ENCODE data around the gene CTDP1.

Gene CTDP1

GRCh38 chr18:79784071-79784913 lies 104.7 kb downstream of the CTDP1 start:
- no peak for DNase-seq (ENCODE audit: low spot score)

GRCh38 chr18:79784965-79785770 lies 105.6 kb downstream of the CTDP1 start:
- DNase-seq (ENCODE audit: low spot score), result no peak

- no peak for DNase-seq (ENCODE audit: low spot score)
Observed at GRCh38 chr18:79785831-79786230, 106.2 kb downstream of the CTDP1 start.

GRCh38 chr18:79786304-79786703 lies 106.7 kb downstream of the CTDP1 start:
- no peak for DNase-seq (ENCODE audit: low spot score)

GRCh38 chr18:79786786-79787526 lies 107.4 kb downstream of the CTDP1 start:
- no peak for DNase-seq (ENCODE audit: low spot score)

GRCh38 chr18:79787527-79787864 lies 107.9 kb downstream of the CTDP1 start:
- no peak for DNase-seq (ENCODE audit: low spot score)

GRCh38 chr18:79787865-79788733 lies 108.5 kb downstream of the CTDP1 start:
- no peak for DNase-seq (ENCODE audit: low spot score)

- DNase-seq (ENCODE audit: low spot score), result no peak
Observed at GRCh38 chr18:79788734-79789085, 109.1 kb downstream of the CTDP1 start.

GRCh38 chr18:79789091-79789891 lies 109.7 kb downstream of the CTDP1 start:
- no peak for DNase-seq (ENCODE audit: low spot score)

GRCh38 chr18:79789901-79790890 lies 110.6 kb downstream of the CTDP1 start:
- no peak for DNase-seq (ENCODE audit: low spot score)

GRCh38 chr18:79790996-79791972 lies 111.7 kb downstream of the CTDP1 start:
- peak; percentile 0 for DNase-seq (ENCODE audit: low spot score)

- DNase-seq (ENCODE audit: low spot score), result no peak
Observed at GRCh38 chr18:79792096-79792987, 112.7 kb downstream of the CTDP1 start.

GRCh38 chr18:79792988-79793355 lies 113.4 kb downstream of the CTDP1 start:
- DNase-seq (ENCODE audit: low spot score), result no peak

GRCh38 chr18:79794846-79795245 lies 115.2 kb downstream of the CTDP1 start:
- no peak for DNase-seq (ENCODE audit: low spot score)

GRCh38 chr18:79795446-79795845 lies 115.8 kb downstream of the CTDP1 start:
- DNase-seq (ENCODE audit: low spot score), result no peak

- DNase-seq (ENCODE audit: low spot score), result no peak
Observed at GRCh38 chr18:79796016-79796415, 116.4 kb downstream of the CTDP1 start.

Measured in CD4-positive, alpha-beta T cell treated with Interleukin-15 for 4 hours (primary cell).